SIG-M5 treated with dmso at 0.1 percent for 504 hours (cell line): ENCODE results near the gene SNX8.

Experiments
- DNase-seq: peaks from one replicate; lab custom pipeline; 2025; ENCODE audit not compliant: unreplicated experiment; lab: John Stamatoyannopoulos, UW

The SNX8 gene

GRCh38 chr7:2208712-2209111 lies 105.5 kb downstream of the SNX8 start:
- DNase-seq: no peak

GRCh38 chr7:2205036-2205780 lies 109.0 kb downstream of the SNX8 start:
- DNase-seq: no peak

- DNase-seq: no peak
Measured at GRCh38 chr7:2204446-2204845, 109.8 kb downstream of the SNX8 start.

GRCh38 chr7:2203766-2204300 lies 110.4 kb downstream of the SNX8 start:
- DNase-seq: no peak

- DNase-seq: no peak
Measured at GRCh38 chr7:2202901-2203765, 111.1 kb downstream of the SNX8 start.

GRCh38 chr7:2202361-2202761 lies 111.9 kb downstream of the SNX8 start:
- DNase-seq: no peak
